GM18520 (cell line): Measurements from ENCODE around the gene UGT8.
A peak's percentile ranks its signal among the peaks of the same experiment; 100 is the strongest.
"Not testable (repeated sequence)": the region's sequence is repeated elsewhere in the genome, so short reads cannot be mapped to it uniquely, and the experiment has no call there.

Experiments
- ATAC-seq: cut with Tn5 transposase; IDR thresholded peaks from one replicate; pipeline ENCODE4 v1.9.1; 2021; ENCODE audit not compliant: unreplicated experiment

UGT8 gene

GRCh38 chr4:114603497-114603896, 4.9 kb downstream of the UGT8 start:
- peak; percentile 99 for ATAC-seq

- ATAC-seq = no peak
Measured at GRCh38 chr4:114606245-114606644, 7.6 kb downstream of the UGT8 start.

- no peak for ATAC-seq
Measured at GRCh38 chr4:114607056-114607455, 8.4 kb downstream of the UGT8 start.

GRCh38 chr4:114613560-114613959, 15.0 kb downstream of the UGT8 start:
- no peak for ATAC-seq

GRCh38 chr4:114615435-114615834, 16.8 kb downstream of the UGT8 start:
- no peak for ATAC-seq

GRCh38 chr4:114616036-114616435, 17.4 kb downstream of the UGT8 start:
- ATAC-seq = not testable (repeated sequence)

GRCh38 chr4:114626196-114626595, 27.6 kb downstream of the UGT8 start:
- no peak for ATAC-seq

GRCh38 chr4:114636192-114636935, 37.8 kb downstream of the UGT8 start:
- ATAC-seq = no peak

GRCh38 chr4:114642173-114642780, 43.7 kb downstream of the UGT8 start:
- ATAC-seq = no peak

- ATAC-seq = no peak
Measured at GRCh38 chr4:114649908-114650307, 51.3 kb downstream of the UGT8 start.

GRCh38 chr4:114653675-114654074, 55.1 kb downstream of the UGT8 start:
- ATAC-seq = no peak

GRCh38 chr4:114654592-114654991, 56.0 kb downstream of the UGT8 start:
- ATAC-seq = no peak

DNA sequence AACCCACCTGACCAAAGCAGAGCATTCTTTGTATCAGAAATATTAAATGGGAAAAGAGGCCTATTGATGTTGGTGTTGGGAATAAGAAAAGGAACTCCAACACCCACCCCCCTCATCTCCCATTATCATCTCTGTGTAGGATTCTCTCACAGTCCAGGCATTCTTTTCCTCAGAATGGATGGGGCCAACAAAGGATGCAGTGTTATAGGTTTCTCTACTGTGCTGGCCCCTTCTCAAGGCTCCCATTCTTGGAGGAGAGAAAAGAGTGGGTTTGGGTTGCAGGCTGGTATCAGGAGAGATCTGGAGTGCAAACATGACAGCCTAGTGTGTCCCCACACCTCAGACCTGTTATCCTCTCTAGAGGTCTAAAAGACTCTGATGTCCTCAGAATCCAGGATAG, 59.6 kb downstream of the UGT8 start:
- no peak for ATAC-seq

GRCh38 chr4:114658776-114659175, 60.2 kb downstream of the UGT8 start:
- ATAC-seq = no peak

DNA sequence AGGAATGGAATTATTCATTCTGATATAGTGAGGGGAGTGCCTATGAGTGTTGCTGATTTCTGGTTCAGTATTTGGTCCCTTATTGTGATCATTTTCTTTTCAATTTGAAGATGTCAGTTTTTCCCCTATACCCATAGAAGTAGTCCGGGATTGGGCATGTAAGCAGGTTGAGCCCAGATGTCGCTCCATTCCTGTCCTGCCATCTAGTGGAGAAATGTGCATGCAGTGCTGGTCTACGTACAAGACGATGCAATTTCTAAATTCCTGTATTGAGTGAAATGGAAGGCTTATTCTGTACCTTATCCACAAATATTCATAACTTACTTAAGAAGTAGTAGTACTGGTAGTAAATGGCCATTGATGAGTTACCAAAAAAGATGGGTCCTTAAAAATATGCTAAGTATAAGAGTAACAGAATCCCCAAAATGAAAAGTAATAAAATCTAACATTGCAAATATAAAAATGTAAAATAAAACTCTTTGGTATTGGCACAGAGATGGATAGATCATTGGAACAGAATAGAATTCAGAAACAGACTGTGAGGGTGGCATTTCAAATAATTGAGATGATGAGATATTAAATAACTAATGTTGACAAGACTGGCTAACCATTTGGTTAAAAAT, 60.9 kb downstream of the UGT8 start:
- ATAC-seq = peak; percentile 78

- ATAC-seq = no peak
Measured at GRCh38 chr4:114663083-114663482, 64.5 kb downstream of the UGT8 start.

DNA sequence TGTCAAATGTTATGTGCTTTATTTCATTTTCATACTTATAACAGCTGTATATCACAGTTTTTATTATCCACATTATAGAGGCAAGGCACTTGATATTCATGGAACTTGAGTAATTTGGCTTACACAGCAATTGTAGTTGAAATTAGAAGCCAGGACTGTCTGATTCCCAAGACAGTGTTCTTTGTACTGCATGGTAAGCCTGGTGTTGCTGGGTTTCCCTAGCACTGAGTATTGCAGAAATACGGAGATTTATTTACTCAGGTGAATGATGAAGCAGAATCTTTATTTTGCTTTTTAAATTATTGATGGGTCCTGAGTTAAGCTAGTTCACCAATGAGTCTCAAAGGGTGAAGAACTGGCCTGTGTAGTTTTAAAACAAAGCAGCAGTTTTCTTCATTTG, 70.0 kb downstream of the UGT8 start:
- ATAC-seq = no peak

- not testable (repeated sequence) for ATAC-seq
Measured at GRCh38 chr4:114670733-114671132, 72.1 kb downstream of the UGT8 start.

DNA sequence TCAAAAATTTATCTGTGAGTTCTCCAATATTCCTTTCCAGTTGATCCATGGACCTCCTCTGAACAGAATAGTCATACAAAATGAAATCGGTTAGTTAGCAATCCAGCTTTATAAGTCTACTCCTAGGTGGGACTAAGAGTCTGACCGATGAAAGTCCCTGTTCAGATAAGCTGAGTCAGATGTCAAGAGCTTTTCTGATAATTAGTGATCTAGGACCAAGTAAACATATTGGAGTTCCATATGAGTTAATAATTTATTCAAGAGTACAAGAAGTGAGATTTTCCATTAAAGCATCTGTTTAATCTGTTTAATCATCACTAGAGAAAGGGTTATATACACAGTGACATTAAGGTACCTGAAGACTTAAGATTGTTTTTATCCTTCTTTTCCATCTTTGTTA, 74.7 kb downstream of the UGT8 start:
- ATAC-seq = no peak

DNA sequence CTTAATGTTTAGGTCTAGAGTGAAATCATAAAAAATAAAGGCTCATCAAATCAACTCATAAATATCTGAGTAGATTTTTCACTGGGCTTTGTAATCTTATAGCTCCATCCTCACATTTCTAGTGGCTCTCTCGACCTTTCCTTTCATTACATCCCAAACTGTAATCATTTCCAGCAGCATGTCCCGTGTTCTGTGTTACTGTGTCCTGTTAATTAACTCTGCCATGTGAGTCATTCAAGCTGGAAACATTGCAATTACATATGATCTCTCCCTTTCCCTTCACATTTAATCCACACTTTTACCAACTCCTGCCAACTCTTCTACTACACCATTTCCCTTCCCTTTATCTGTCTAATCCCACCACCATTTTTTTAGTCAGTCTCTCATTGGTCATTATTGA, 75.5 kb downstream of the UGT8 start:
- ATAC-seq = no peak

DNA sequence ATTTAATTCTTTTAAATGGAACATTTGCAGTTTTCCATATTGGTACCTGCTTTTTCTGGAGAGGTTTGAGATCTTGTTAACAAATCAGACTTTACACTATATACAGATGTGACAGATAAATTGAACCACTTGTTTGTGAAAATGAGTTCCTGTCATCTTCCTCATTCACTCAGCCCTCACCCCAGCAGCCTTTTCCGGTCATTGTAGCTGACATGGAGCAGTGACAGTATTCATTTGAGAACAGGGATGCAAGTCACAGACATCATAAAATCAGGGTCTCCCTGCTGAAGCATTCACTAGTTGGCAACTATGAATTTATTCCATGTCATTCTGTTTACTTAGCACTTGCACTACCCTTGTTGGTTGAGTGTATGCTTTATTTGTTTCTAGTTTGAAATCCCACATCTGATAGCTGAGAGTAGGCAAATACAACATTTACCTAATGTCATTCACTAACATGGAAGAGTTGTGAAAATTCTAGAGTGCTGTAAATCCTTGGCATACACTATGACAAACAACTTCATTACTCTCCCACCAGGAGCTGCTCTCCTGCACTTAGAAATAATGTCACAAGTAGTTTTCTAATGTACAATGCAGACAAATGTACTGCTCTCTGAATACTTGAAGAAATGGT, 78.9 kb downstream of the UGT8 start:
- ATAC-seq = no peak

DNA sequence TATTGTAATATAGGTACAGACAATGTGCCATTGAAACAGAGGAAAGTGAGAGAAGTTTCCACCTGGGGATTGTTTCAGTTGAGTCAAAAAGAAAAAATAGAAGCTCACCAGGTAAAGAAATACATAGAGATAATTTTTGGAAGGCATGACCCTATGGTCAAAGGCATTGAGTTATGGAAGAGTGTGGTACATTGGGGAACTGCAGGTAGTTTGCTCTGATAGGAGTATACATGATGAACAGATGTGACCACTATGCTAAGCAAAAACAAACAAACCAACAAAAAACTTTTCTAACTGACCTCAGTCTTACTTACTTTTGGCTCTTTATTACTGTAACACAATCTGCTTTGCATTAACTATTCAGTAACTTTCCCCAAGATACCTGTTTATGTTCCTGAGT, 85.9 kb downstream of the UGT8 start:
- no peak for ATAC-seq
